Right hindlimb (tissue), 1 donor: ENCODE data around the gene JUP.

ENCODE experiments used
- DNase-seq: peaks from one replicate; pipeline ENCODE4 v3.0.0-alpha.2; 2018

The JUP gene

DNA sequence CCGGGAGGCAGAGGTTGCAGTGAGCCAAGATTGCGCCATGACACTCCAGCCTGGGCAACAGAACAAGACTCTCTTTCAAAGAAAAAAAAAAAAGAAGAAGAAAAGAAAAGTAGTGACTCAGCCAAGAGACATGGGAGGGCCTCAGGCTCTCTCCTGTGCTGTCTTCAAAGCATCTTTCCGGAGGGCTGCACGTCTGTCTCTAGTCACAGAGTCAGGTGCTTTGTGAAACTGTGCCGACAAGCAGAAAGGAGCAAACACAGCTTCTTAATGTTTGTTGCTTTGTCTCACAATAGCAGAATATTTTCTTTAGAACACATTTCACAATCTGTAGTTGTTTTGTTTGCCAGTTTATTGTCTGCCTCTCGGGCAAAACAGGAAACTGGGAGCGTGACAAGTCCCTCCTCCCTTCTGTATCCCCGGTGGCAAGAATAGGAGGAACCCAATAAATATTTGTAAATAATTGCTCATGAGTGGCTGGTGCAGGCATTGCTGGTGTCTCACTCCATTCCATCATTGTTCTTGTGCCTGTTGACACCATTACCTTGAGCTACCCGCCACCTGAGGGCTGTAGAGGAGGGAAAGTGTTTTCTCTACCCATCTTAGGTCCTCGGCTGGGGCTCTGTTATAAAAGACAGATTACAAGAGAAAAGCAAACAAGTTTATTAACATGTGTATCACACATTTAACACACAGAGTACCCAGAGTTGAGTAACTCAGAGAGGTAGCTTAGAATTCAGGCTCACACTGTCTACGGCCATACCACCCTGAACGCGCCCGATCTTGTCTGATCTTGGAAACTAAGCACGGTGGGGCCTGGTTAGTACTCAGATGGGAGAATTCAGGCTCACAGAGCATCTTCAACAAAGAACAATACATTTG is 68.9 kb downstream of the JUP start:
- no peak for DNase-seq

DNA sequence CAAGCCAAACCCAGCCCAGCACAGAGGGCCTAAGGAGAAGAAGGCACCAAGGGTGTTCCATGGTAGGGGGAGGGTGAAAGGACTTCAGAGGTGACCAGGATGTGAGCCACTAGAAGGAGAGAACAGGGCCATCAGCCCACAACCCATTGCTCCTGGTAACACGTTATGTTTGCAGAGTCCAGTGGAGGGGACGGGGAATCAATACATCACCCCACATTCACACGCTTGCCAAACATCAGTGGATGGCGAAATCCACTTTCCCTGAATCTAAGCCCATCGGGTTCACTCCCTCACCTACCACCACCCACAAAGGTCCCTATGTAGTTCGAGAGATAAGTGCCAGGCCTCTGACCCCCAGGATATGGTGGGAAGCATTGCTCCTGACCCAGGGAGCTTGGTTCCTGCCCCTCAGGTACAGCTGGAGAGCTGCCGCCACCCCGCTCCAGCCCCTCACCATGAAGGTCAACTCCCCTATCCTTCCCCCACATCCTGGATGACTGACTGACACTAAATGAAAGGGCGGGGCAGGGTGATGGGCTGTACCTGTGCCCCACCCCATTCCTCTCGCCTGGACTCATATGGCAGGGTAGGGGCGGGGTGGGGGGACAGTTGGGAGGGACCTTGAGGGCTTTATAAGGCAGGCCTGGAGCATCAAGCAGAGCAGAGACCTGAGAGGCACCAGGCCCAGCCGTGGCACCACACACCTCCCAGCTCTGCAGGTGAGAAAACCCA is 74.7 kb downstream of the JUP start, which contains the start of gene GAST:
Gene GAST (plus strand): TSS at position 663 of the 732 bp plus-strand sequence. CDS start 3,106 bp downstream, outside the sequence.
- no peak for DNase-seq

DNA sequence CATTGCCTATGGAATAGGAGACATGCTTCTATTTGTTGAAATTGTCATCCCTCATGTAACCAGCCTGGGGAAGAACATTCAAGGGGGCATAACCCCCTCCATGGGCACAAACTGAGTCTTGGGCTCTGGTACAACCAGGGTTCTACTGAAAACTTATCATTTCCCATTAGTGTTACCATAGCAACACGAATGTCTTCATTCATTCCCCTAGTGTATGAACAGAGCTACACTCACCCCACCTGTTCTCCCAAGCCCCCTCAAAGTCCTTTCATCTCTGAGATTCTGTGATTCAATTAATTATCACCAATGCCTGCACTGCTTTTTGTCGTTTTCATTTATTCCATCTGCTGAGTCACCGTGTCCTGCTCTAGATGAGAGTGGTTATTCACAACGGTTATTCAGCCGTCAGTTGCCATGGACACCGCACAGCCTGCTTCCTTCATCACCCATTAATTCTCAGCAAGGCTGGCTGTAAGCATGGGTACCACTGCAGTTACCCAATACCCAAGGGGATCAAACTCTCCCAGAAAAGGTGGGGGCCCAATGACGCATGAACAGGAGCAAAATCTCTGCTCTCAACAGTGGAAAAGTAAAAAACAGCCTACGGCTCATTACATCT is 75.9 kb downstream of the JUP start:
- DNase-seq = no peak

DNA sequence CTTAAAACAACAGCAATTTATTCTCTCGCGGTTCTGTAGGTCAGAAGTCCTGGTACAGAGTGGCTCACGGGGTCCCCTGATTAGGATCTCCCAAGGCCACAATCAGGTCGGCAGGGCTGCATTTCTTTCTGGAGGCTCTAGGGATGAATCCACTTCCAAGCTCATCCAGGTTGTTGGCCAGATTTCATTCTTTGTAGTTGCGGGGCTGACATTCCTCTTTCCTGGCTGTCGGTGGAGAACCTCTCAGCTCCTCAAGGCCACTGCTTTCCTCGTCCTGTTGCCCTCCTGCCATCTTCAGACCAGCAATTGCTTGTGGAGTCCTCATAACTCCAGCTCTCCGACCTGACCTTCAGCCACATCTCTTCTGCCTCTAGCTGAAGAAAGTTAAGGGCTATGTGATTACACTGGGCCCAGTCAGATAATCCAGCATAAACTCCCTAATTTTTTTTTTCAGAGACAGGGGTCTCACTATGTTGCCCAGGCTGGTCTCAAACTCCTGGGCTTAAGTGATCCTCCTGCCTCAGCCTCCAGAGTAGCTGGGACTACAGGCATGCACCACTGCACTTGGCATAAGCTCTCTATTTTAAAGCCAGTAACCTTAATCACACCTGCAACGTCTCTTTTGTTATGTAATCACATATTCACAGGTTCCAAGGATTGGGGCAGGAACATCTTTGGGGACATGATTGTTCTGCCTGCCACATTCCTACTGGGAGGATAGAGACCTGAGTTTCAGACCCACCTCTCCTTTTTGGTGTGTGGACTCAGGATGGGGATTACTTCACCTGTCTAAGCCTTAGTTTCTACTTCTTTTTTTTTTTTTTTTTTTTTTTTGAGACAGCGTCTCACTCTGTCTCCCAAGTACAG is 78.5 kb downstream of the JUP start:
- no peak for DNase-seq

DNA sequence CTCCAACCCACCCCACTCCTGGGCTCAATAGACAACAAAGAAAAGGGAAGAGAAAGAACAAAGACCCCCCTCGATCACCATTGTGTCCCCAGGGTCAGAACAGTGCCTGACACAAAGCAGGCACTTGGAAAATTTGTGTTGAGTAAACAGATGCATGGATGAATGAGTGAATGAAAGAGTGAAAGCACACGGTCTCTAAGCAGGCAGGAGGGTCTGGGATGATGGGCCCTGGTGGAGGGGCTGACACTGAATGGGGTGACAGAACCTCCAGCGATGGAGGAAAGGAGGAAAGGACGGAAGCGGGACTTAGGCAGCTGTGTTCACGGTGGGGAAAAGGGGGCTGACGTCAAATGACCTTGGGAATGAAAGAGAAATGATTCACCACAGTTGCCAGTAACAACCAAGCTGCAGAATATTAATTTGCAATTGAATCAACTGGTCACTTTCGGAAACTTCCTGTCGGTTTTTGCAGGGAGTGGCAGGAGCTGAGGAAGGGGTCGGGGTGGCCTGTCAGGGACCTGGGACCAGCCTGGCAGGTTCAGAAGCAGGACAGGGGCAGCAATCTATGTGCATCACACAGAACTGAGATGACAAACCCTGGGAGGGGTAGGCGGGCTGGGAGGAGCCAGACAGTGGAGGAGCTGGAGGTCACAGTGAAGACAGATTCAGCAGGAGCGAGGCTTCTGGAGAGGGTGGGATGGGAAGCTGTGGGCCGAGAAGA is 81.1 kb downstream of the JUP start:
- no peak for DNase-seq
